Measurements from ENCODE around the gene SHLD1.

Gene SHLD1

GRCh38 chr20:5843054-5843592 is 92.9 kb downstream of the SHLD1 start:
- TF ChIP-seq, protein P1, sequence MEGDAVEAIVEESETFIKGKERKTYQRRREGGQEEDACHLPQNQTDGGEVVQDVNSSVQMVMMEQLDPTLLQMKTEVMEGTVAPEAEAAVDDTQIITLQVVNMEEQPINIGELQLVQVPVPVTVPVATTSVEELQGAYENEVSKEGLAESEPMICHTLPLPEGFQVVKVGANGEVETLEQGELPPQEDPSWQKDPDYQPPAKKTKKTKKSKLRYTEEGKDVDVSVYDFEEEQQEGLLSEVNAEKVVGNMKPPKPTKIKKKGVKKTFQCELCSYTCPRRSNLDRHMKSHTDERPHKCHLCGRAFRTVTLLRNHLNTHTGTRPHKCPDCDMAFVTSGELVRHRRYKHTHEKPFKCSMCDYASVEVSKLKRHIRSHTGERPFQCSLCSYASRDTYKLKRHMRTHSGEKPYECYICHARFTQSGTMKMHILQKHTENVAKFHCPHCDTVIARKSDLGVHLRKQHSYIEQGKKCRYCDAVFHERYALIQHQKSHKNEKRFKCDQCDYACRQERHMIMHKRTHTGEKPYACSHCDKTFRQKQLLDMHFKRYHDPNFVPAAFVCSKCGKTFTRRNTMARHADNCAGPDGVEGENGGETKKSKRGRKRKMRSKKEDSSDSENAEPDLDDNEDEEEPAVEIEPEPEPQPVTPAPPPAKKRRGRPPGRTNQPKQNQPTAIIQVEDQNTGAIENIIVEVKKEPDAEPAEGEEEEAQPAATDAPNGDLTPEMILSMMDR (IDR thresholded peaks at IDR 0.05; ENCODE audit: low read depth, low read length), result no peak
- no peak overlapping the region for H3K4me3 ChIP-seq (ENCODE audit: low read depth, low read length)

GRCh38 chr20:5844063-5844681 is 94.0 kb downstream of the SHLD1 start:
- H3K4me3 ChIP-seq (ENCODE audit: low read depth, low read length), result no peak overlapping the region
- TF ChIP-seq, protein P1 (IDR thresholded peaks at IDR 0.05; ENCODE audit: low read depth, low read length), result no peak

- no peak overlapping the region for H3K4me3 ChIP-seq (ENCODE audit: low read depth, low read length)
- TF ChIP-seq, protein P1 (IDR thresholded peaks at IDR 0.05; ENCODE audit: low read depth, low read length), result no peak
These were observed 95.7 kb downstream of the SHLD1 start for GRCh38 chr20:5845681-5846615.

GRCh38 chr20:5848711-5849505 is 98.7 kb downstream of the SHLD1 start:
- TF ChIP-seq, protein P1 (IDR thresholded peaks at IDR 0.05; ENCODE audit: low read depth, low read length), result no peak
- H3K4me3 ChIP-seq (ENCODE audit: low read depth, low read length), result no peak overlapping the region

DNA sequence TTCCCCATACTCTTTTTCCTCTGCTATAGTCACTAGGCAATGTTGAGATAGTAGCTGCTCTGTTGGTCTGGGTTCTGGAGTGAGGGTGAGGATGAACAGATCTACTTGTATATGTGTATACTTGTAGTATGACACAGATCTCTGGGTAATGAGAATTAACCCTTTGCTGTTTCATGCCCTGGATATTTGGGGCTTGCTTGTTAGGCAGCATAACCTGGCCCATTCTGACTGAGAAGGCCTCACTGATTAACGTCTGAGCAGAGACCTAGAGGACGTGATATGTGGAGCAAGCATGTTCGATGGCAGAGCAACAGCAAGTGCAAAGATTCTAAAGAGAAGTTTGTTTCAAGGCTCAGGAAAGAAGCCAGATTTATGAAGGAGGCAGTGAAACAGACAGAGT is 105.7 kb downstream of the SHLD1 start:
- H3K4me3 ChIP-seq (ENCODE audit: low read depth, low read length), result no peak overlapping the region

DNA sequence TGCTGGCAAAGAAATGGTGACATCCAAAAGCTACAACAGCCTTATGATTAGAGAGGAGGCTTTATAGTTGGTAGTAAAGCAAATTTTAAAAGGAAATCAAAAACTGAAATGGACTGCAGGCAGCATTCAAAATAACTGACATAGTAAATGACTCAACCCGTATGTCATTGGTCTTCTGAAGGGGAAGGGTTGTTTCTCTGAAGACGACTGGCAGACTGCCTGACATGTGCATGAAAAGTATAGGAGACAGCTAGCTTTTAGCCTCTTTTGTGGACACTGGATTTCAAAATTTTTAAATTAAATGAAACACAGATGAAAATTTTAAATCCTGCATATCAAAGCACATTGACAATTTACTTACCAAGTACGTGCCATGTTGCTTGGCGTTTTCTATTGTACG is 109.4 kb downstream of the SHLD1 start:
- TF ChIP-seq, protein P1 (IDR thresholded peaks at IDR 0.05; ENCODE audit: low read depth, low read length), result no peak
- H3K4me3 ChIP-seq (ENCODE audit: low read depth, low read length), result no peak overlapping the region

More for the DNA sequence above, 105.7 kb downstream of the SHLD1 start:
- TF ChIP-seq, protein P1 (IDR thresholded peaks at IDR 0.05; ENCODE audit: low read depth, low read length), result no peak
